GM12873 (cell line): ENCODE measurements around the gene RRP15.
A peak's percentile ranks its signal among the peaks of the same experiment; 100 is the strongest.

Experiments used
- CTCF ChIP-seq: IDR thresholded peaks from 2 replicates; pipeline ENCODE4 v1.5.1; 2012; ENCODE audit warnings: low read depth, mild to moderate bottlenecking, moderate library complexity, low read length, control low read depth; ENCODE audit not compliant: insufficient read depth; ENCODE audit errors: missing control alignments

Gene RRP15

GRCh38 chr1:218294546-218294945 is 9.5 kb downstream of the RRP15 start:
- TF ChIP-seq CTCF = no peak

GRCh38 chr1:218296162-218296561 is 11.1 kb downstream of the RRP15 start:
- TF ChIP-seq CTCF = no peak

GRCh38 chr1:218297461-218297860 is 12.4 kb downstream of the RRP15 start:
- TF ChIP-seq CTCF = no peak

GRCh38 chr1:218297867-218298266 is 12.8 kb downstream of the RRP15 start:
- no peak for TF ChIP-seq CTCF

GRCh38 chr1:218298398-218298797 is 13.3 kb downstream of the RRP15 start:
- no peak for TF ChIP-seq CTCF

GRCh38 chr1:218299416-218299815 is 14.3 kb downstream of the RRP15 start:
- TF ChIP-seq CTCF = peak; percentile 43

- TF ChIP-seq CTCF = no peak
These were observed 16.1 kb downstream of the RRP15 start for GRCh38 chr1:218301217-218301616.
